GM12801 (cell line): ENCODE results near the gene GNG3.

Experiments
- TF ChIP-seq, protein P1 (sequence below): IDR thresholded peaks from one replicate; pipeline ENCODE4 v1.5.1; 2011; ENCODE audit warnings: control low read depth; ENCODE audit not compliant: insufficient read length; ENCODE audit errors: extremely low read depth

The GNG3 gene

DNA sequence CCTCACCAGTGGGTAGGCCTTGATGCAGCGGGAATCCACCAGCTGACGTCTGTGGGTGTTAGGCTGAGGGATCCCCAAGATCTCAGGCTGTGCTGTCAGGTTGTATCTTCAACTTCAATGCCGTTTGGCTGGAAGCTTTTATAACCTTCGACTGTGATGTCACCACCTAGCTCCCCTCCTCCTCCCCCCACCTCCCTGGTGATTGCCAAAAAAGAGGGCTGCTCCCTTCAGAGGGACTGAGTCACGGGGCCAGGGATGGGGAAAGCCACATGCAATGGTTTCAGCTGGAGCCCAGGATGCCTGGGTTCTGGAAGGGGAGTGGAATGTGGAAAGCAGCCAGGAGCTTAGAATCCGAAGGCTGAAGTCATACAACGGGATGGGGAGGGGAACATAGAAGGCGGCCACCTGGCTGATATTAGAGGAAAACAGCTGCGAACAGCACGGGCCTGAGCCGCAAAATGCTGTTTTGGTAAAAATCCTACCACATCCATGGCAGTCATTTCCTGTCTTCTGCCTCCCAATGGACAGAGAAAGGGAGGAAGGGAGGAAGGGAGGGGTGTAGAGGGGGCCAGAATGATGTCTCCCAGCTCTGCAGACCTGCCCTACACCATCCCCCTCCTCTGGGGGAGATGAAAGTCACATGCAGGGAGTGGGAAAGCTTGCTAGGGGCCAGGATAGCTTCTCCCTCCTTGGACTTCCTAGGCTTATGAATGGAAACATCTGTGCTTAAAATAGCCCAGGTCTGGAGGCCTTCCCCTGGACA lies 17.9 kb upstream of the GNG3 start, which contains the start of gene LRRN4CL:
LRRN4CL (minus strand) TSS at position 110 of the 763 bp plus-strand sequence. CDS start 1,022 bp downstream, outside the sequence.
- TF ChIP-seq, protein P1, sequence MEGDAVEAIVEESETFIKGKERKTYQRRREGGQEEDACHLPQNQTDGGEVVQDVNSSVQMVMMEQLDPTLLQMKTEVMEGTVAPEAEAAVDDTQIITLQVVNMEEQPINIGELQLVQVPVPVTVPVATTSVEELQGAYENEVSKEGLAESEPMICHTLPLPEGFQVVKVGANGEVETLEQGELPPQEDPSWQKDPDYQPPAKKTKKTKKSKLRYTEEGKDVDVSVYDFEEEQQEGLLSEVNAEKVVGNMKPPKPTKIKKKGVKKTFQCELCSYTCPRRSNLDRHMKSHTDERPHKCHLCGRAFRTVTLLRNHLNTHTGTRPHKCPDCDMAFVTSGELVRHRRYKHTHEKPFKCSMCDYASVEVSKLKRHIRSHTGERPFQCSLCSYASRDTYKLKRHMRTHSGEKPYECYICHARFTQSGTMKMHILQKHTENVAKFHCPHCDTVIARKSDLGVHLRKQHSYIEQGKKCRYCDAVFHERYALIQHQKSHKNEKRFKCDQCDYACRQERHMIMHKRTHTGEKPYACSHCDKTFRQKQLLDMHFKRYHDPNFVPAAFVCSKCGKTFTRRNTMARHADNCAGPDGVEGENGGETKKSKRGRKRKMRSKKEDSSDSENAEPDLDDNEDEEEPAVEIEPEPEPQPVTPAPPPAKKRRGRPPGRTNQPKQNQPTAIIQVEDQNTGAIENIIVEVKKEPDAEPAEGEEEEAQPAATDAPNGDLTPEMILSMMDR = no peak

DNA sequence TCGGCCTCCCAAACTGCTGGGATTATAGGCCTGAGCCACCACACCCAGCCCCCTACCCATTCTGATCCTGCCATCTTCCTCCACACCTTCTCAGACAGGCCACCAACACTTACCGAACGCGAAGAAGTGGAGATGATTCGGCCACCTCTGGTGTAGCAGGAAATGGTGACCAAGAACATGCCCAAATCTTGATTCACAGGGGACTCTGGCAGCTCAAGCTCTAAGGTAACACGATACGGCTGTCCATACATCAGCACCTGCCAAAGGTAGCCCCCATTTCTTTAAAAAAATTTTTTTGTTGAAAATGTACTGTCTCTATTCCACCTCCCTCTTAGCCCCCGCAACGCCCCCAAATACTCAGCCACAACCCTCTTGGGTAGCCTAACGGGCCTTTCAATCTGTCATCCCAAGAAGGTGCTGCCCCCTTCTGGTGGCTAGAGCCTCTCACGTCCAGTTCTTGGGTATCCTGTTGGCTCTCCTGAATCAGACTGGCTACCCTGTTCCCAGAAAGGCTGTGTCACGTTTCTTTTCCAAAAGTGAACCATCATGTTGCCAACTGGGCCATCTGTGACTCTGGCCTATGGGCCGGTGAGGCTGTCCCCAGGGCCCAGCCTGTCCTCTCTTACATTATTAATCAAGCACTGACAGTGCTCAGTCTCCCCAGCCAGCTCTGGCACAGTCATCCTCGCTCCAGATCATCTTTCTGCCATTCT lies 12.9 kb upstream of the GNG3 start:
- TF ChIP-seq, protein P1 = peak; percentile 33

DNA sequence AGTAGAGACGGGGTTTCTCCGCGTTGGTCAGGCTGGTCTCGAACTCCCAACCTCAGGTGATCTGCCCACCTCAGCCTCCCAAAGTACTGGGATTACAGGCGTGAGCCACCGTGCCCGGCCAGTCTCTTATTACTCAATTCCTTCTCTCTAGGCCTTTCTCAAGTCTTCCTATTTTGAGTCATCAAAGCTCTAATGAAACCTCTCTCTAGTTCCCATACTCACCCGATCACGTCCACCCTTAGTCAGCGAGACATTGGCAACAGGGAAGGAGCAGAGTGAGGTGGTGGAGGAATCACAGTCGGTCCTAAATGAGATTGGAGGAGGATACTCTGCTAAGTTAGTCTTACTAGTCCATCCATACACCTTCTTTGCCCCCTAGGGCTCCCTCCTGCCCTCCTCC lies 5.2 kb upstream of the GNG3 start:
- TF ChIP-seq, protein P1 = no peak

DNA sequence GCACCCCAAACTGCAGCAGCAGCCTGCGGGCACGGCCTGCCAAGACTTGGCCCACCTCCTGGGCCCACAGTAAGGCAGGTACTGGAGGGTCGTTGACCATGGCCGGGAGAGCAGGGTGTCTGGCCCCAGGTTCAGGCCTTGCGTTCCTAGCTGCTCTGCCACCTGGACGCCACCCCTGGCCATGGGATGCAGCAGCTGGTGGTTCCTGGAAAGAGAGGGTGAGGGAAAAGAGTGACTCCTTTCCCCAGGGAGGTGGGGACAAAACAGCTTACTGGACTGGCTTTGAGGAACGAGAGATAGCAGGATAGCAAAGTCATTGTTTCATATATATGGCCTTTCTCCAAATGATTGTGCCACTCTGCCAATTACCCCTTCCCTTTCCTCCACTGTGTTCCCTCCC lies 2.1 kb upstream of the GNG3 start:
- TF ChIP-seq, protein P1 = no peak

DNA sequence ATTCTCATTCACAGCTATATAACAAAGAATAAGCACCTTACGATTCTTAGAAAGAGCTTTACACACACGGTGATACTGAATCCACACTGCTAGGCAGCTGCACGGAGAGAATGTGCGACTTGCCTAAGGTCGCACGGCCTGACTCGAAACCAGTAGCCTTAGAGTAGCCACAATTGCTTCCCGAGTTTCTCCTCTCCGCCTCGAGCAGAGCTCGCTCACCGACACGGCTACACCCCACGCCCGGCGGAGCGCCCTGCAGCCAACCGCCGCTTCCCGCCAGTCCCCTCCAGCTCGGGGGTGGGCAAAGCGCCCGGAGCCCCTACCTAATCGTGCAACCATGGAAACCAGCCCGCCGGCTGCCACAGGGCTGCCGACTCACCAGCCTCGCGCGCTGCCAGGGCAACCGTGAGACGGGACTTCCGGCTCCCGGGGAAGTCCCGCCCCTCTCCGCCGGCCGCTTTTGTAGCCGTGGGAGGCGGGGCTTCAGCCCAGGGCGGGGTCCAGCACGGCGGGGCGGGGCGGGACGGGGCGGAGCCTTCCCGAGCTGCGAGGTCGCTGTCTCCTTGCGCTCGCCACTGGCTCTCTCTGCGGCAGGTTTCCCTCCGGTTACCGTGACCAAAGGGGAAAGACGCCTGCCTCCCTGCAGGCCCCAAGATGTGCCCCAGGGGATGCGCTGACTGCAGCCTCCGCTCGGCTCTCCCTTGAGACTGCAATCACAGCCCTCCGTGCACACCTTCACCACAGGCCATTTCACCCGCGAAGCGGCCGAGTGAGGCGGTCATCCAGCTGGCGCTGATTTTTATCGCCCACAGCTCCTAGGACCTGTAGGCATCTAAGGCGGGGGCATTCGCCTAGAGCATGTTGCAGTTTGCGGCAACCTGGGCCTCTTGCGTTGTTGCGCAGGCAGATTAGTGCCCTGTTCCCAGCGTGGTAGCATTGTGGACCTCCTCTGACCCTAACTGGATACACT lies 1.3 kb upstream of the GNG3 start:
- TF ChIP-seq, protein P1 = no peak

DNA sequence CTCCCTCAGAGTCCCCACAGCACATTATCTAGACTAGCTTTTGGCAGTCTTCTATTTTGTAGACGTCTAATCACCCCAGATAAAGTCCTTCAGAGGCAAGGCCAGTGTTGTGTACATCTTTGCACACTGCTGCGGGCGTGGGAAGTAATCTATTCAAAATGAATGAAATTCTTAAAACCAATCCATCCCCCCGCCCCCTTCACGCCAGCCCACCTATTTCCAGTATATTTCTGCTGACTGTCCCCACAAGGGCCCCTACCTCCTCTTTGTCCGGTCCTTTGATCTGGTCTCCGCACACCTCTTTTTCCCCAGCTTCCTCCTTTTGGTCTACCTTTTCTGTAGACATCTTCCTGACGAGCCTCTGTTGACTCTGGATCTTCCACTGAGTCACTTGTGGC lies 627 bp upstream of the GNG3 start:
- TF ChIP-seq, protein P1 = no peak

DNA sequence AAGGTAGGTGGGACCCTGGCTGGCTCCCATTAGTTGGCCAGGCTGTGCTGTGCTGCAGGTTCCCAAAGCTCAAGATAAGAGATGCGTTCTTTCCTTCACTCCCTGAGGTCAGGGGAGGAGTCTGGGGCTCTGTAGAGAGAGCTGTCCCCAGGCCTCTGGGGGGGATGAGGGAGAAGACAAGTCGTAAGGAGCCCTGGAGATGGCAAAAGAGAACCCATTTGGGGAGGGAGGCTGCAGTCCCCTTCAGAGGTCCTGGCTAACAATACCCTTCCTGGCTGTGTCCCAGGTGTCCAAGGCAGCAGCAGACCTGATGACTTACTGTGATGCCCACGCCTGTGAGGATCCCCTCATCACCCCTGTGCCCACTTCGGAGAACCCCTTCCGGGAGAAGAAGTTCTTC lies 916 bp downstream of the GNG3 start:
- TF ChIP-seq, protein P1 = no peak
